Stimulated activated naive CD4-positive, alpha-beta T cell (primary cell): Measurements from ENCODE around the gene FAM53B.

ENCODE experiments used
- DNase-seq, 6 experiments: peaks; one replicate each; lab custom pipeline; 2025; lab: John Stamatoyannopoulos, UW

Gene FAM53B

DNA sequence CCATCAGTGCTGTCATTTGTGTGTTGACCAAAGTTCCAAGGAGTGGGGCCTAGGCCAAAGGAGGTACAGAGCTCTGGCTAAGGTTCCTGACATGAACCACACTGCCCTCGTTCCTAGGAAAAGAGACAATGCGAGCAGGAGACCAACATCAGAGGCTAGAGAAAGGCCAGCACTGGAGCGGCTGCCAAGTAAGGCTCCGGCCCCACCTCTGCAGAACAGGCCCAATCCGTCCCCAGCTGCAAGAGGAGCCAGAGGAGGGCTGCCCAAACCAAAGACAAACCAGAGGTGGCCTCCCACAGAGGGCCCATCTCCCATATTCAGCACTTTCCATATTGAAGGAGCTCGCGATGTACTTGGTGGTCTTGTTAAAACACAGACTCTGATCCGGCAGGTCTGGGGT, 81.0 kb downstream of the FAM53B start:
- no peak for DNase-seq

DNA sequence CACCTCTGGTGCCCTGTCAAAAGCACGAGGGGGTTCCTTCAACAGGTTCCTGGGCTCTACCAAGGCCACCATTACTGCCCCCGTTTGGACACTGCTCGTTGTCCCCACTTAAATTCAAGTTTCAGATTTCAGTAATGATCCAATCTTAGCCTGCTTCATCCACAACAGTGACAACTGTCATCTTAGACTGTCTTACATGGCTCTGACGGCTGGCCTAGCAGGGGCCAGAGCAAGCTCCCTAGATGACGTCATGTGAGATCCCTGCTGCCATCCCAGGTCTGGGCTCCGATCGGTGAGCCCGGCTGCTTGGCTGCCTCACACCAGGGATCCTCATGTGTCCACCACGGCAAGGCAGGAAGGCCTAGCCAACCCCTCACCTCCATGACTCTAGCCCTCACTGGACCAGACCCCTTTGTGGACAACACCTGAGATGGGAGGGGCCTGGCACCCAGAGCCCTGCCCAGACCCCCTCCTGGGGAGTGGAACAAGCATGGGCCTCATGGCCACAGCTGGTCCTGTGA, 82.5 kb downstream of the FAM53B start:
- DNase-seq, result no peak

DNA sequence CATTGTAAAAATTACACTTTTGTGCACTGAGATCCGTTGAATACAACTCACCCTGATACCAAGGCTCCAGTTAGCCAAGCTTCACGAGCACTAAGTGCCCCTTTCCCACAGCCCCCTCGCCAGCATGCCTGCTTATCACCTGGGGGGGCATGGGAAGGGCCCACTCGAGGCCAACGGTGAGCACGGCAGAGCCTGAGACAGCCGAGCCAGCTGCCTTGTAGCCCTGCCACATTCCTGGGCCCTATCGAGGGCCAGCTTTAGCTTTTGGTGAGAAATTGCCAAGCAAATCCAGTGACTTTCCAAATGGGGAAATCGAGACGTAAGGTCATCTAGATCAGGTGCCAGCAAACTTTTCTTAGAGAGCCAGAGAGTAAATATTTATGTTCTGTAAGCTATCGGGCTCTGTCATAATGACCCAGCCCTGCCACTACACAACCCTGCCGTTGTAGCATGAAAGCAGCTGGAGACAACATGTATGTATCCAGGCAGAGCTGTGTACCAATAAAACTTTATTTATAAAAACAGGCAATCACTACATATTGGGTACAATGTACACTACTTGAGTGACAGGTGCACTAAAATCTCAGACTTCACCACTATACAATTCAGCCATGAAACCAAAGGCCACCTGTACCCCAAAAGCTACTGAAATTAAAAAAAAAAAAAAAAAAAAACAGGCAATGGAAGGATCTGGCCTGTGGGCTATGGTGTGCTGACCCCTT, 83.6 kb downstream of the FAM53B start:
- no peak for DNase-seq

DNA sequence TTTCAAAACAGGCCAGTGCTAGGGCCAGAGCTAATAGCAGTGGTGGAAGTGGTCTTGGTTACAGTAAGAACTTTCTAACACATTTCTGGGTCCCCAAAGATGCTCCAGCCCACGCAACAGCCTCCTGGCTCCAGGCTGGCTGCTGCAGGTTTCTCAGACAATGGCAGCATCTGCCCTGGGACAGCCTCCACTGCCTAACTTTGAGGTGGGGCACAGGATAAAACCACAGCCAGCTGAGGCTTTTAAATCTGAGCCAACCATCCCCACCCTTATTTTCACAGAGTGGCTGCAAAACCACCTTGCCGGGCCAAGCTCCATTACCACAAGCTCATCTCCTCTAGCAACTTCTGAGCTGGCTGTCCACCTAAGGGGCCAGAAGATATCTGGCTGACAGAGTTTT, 84.8 kb downstream of the FAM53B start:
- DNase-seq, result no peak

DNA sequence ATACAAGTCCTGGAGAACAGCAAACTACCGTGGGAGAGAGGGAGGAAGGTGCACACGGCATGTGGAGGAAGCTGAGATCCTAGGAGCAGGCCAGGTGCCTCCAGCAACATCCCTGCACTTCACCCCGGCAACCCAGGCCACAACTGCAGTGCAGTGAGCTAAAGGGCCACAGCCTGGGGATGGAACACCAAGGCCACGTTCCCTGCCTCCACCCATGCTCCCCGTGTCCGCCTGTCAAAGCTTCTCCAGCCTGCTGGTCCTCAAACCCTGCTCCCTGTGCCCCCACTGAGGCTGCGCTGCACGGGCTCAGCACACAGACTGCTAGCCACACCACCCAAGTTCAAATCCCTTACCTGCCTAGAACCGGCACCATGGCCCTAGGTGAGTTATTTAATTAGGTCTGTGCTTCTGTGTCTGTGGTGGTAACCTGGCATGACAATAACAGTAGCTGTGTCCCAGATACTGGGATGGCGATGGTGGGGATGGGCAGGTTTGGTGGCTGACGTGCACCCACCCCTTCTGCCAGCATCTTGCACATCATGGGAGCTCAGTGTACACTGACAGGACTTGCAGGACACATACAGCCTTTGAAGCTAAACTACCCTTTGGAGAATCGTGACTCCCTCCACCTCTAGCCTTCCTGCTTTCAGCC, 85.5 kb downstream of the FAM53B start:
- DNase-seq, result no peak

GRCh38 chr10:124657806-124658205, 86.4 kb downstream of the FAM53B start:
- DNase-seq, result no peak

DNA sequence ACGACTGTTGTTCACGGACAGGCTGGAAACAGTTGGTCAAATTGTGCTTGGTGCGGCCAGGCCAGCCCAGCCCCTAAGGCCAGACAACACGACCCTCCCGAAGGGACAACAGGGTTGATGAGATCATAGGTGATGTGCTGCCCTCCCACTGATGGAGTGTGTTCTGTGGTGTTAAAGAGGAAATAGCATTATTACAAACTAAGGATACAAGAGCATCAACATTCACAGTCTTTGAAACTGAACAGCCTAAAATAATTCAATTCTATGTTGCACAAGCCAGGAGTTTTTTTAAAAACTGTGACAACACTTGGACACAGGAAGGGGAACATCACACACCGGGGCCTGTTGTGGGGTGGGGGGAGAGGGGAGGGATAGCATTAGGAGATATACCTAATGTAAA, 87.6 kb downstream of the FAM53B start:
- no peak for DNase-seq

- DNase-seq, result no peak
These were observed 88.1 kb downstream of the FAM53B start for GRCh38 chr10:124656113-124656490.

DNA sequence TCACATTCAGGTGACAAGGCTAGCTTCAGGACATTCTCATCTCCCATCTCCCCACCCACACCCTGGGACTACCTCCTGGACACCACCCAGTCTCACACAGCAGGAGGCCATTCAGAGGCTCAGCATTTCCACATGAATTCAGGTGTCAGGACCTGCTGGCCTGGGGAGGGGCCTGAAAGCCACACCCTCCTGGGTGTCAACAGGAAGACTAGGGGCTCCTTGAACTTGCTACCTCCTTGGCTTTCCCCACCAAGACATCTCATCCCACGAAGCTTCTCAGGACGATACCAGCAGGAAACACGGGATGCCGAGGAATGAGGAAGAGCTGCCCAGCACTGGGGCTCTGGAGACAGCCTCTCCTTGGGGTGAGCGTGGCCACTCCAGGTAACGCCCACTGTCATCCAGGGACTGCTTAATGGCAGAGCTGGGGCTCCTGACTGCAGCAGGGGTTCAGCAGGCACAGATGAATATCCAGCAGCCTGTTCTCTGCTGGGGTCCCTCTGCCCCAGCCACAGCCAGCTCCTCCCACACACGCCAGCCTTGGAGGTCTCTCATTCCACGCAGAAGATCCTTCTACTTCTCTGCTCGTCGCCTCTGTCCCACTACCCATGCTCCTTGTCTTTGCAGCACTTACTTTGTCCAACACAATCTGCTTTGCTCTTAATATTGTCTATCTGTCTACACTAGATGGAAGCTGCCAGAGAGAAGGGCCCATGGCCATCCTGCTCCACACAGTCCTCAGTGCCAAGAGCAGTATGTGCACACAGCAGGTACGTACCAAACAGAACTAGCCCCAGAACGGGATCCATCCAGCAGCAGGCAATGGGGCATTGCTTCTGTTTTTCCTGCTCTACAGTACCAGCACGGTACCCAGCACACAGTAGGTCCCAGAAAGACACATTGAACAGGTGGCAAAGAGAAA, 88.7 kb downstream of the FAM53B start:
- DNase-seq, result no peak

DNA sequence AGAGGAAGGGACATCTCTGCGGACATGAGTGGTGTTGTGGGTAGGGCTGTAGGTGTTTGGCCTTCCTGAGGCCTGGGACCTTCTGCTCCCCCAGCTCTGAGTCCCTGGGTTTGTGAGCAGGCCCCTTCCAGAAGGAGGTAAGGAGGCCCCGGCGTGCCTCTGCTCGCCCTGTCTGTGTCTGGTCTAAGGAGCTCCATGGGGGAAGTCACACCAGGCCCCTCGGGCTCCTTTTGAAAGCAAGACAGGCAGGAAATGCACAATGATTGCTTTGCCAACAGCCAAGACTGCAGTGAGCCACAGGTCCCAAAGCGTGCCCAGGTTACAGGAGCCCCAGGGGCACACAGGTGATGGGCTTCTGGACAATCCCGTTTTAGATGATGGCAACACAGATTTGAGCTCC, 89.5 kb downstream of the FAM53B start:
- DNase-seq, result peak in 1 of 6 experiments; percentile 15

GRCh38 chr10:124653811-124654651, 90.1 kb downstream of the FAM53B start:
- DNase-seq, result no peak

DNA sequence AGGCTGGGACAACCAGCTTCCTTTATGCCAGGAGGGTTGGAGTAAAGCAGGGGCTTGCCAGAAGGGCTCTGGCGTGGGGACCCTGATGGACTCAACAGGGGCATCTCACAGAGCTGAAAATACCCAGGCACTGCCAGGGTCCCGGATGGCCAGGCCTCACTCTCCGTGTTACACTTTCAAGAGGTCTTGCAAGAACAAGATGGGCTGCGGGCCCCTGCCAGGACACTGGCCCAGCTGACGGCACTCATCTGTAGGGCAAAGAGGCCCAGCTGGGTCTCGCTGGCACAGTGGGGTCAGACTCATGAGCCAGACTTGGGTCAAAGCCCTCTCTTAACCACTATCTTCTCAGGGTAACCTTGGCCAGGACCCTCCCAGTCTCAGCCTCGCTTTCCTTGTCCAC, 90.9 kb downstream of the FAM53B start:
- DNase-seq, result no peak

- no peak for DNase-seq
These were observed 91.5 kb downstream of the FAM53B start for GRCh38 chr10:124652701-124653100.

DNA sequence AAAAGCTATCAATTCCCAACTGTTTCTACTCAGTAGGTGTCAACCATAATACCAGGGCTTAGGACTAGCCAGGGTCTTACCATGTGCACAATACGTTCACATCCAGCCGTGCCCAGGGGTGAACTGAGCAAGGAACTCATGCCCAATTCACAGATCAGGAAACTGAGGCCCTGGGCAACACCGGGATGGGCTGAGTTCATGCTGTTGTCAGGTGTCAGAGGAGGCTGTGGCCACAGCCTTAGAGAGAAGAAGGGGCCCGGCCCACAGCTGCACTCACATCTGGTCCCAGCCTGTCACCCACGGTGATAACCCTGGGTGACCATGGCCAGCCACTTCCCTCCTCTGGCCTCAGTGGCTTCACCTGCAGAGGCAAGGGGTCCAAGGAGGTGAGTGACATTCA, 92.0 kb downstream of the FAM53B start:
- no peak for DNase-seq

DNA sequence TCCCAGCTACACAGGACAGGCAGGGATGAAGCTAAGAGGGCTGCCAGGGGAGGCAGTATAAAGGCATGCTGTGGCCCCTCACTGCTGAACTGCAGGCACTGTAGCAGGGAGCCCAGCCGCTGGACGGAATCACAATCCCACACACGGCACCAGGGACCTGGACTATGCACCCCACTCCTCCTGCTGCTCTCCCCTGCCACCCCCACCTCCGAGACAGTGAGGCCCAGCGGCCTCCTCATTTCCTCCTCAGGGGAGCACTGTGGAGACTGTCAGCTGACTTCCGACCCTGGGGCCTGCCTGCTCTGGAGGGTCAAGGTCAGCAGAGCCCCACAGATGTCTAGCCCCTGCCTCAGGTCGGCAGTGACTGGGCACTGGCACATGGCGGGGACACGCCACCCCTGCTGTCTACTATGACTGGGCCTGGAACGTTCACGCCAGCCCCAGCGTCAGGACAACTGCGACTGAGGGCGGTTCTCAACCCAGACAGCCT, 92.7 kb downstream of the FAM53B start:
- no peak for DNase-seq

DNA sequence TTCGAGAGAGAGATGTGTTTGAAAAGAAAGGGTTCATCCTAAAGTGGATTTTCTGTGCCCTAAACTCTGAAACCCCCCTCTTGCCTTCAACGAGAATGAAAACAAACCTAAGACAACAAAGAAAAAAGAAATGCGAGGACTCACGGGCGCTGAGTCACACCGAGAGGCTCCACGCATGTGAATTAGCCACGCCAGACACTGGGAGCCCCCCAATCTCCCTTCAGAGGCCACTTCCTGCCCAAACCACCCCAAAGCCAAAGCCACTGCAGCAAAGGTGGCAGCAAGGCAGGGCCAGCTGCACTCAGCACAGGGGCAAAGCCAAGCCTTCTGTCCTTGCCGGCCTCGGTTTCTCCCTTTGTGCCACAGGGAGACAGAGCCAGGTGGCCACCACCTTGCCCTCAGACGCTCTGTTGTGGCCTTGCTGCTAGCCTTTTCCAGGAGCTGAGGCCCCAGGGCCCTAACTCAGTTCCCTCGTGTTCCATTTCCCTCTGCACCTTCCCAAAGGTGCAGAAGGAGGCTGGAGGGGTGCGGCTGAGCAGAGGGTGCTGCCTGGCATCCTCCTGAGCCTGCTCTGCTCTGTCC, 93.3 kb downstream of the FAM53B start:
- peak in 4 of 6 experiments; percentile 12 to 28 (median 18) for DNase-seq

- no peak for DNase-seq
These were observed 93.9 kb downstream of the FAM53B start for GRCh38 chr10:124650263-124650662.

- DNase-seq, result no peak
These were observed 95.0 kb downstream of the FAM53B start for GRCh38 chr10:124649214-124649613.

DNA sequence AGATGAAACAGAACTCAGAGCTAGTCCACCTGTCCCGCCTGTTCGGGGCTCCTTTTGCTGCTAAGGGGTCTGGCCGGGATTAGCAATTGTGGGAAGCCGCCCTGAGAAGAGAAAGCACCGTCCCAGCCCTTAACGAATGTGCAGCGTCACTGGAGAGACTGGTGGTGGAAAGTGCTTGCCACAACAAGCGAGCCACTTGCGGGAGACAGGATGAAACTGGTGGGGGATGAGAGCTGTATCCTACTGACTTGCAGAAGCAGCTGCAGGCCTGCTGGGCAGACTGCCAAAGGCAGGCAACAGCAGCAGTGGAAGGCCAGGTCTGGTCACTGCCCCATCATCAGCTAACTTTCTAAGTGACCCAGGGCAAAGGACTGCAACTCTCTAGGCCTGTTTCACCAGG, 95.4 kb downstream of the FAM53B start:
- peak; percentile 13 to 52 (median 29) for DNase-seq

GRCh38 chr10:124648131-124648475, 96.1 kb downstream of the FAM53B start:
- no peak for DNase-seq
